Measurements from ENCODE around the gene CPN1. TPM values are rescaled to one million over a fixed set of nuclear protein-coding genes. Genes with fewer than 3 reads are reported as not detected.

Gene CPN1
- total RNA-seq, 1 donor from 2014 or later = not detected

- Mint-ChIP-seq H3K27me3 (ENCODE audit: unreplicated experiment) (peaks cover 7% of the 10 kb centered on the region), H3K9me3 (ENCODE audit: unreplicated experiment) (peaks cover 10% of the 10 kb centered on the region), H3K4me1 (ENCODE audit: low read depth, unreplicated experiment) (peaks cover 14% of the 10 kb centered on the region), H3K27ac (ENCODE audit: unreplicated experiment) (no peak overlapping the region), H3K36me3 (ENCODE audit: unreplicated experiment) (peaks cover 6% of the 10 kb centered on the region), H3K4me3 (ENCODE audit: unreplicated experiment) (no peak overlapping the region)
- DNase-seq = no peak
- TF ChIP-seq, protein P1, sequence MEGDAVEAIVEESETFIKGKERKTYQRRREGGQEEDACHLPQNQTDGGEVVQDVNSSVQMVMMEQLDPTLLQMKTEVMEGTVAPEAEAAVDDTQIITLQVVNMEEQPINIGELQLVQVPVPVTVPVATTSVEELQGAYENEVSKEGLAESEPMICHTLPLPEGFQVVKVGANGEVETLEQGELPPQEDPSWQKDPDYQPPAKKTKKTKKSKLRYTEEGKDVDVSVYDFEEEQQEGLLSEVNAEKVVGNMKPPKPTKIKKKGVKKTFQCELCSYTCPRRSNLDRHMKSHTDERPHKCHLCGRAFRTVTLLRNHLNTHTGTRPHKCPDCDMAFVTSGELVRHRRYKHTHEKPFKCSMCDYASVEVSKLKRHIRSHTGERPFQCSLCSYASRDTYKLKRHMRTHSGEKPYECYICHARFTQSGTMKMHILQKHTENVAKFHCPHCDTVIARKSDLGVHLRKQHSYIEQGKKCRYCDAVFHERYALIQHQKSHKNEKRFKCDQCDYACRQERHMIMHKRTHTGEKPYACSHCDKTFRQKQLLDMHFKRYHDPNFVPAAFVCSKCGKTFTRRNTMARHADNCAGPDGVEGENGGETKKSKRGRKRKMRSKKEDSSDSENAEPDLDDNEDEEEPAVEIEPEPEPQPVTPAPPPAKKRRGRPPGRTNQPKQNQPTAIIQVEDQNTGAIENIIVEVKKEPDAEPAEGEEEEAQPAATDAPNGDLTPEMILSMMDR (IDR thresholded peaks at IDR 0.05; ENCODE audit: partially characterized antibody, unreplicated experiment) = no peak
These were observed 54.3 kb downstream of the CPN1 start for GRCh38 chr10:100027416-100027815.

DNA sequence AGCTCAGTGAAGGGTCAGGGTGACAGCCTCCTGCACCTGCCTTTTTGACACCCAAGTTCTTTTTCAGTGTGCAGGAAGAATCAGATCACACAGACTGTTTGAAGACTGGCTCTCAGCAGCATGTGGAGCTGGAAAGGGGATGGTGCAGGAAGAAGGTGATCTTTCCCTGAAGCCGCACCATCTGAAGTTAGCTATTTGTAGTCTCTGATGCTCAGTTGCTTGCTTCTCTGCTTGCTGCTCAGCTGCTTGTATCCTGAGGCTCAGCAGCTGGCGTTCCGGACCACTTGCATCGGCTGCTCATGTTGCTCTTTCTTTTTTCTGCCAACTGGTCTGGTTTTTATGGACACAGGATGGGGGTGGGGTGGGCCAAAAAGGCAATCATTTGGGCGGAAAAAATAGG, 56.1 kb downstream of the CPN1 start:
- Mint-ChIP-seq H3K9me3 (ENCODE audit: unreplicated experiment) (peaks cover 10% of the 10 kb centered on the region), H3K27ac (ENCODE audit: unreplicated experiment) (peak overlapping the region; percentile 82), H3K36me3 (ENCODE audit: unreplicated experiment) (peaks cover 6% of the 10 kb centered on the region), H3K27me3 (ENCODE audit: unreplicated experiment) (peaks cover 7% of the 10 kb centered on the region), H3K4me3 (ENCODE audit: unreplicated experiment) (peak overlapping the region; percentile 70), H3K4me1 (ENCODE audit: low read depth, unreplicated experiment) (peaks cover 14% of the 10 kb centered on the region)
- DNase-seq = peak; percentile 39
- TF ChIP-seq, protein P1 (IDR thresholded peaks at IDR 0.05; ENCODE audit: partially characterized antibody, unreplicated experiment) = no peak

- DNase-seq = no peak
- Mint-ChIP-seq H3K4me3 (ENCODE audit: unreplicated experiment) (no peak overlapping the region), H3K4me1 (ENCODE audit: low read depth, unreplicated experiment) (peaks cover 21% of the 10 kb centered on the region), H3K27me3 (ENCODE audit: unreplicated experiment) (peaks cover 7% of the 10 kb centered on the region), H3K27ac (ENCODE audit: unreplicated experiment) (peak overlapping the region; percentile 82), H3K9me3 (ENCODE audit: unreplicated experiment) (peaks cover 10% of the 10 kb centered on the region), H3K36me3 (ENCODE audit: unreplicated experiment) (peaks cover 6% of the 10 kb centered on the region)
- TF ChIP-seq, protein P1 (IDR thresholded peaks at IDR 0.05; ENCODE audit: partially characterized antibody, unreplicated experiment) = no peak
These were observed 56.9 kb downstream of the CPN1 start for GRCh38 chr10:100024748-100025147.

- Mint-ChIP-seq H3K4me3 (ENCODE audit: unreplicated experiment) (no peak overlapping the region), H3K27ac (ENCODE audit: unreplicated experiment) (no peak overlapping the region), H3K36me3 (ENCODE audit: unreplicated experiment) (no peaks in the 10 kb centered on the region), H3K4me1 (ENCODE audit: low read depth, unreplicated experiment) (peaks cover 21% of the 10 kb centered on the region), H3K9me3 (ENCODE audit: unreplicated experiment) (peaks cover 7% of the 10 kb centered on the region), H3K27me3 (ENCODE audit: unreplicated experiment) (peaks cover 4% of the 10 kb centered on the region)
- TF ChIP-seq, protein P1 (IDR thresholded peaks at IDR 0.05; ENCODE audit: partially characterized antibody, unreplicated experiment) = no peak
- DNase-seq = no peak
These were observed 59.3 kb downstream of the CPN1 start for GRCh38 chr10:100022403-100022802.

DNA sequence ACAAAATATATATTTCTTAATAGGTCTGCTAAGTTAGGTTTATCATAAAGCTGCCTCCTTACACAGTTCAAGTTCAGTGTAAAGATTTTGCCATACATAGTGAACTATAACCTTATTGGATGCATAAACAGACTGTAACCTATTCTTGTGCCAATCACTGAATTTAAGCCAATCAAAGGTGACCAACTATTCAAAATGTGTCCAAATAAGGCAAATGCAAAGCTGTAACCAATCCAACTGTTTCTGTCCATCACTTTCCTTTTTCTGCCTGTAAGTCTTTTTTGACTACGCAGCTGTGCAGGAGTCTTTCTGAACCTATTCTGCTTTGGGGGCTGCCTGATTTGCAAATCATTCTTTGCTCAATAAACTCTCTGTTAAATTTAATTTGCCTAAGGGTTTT, 60.3 kb downstream of the CPN1 start:
- TF ChIP-seq, protein P1 (IDR thresholded peaks at IDR 0.05; ENCODE audit: partially characterized antibody, unreplicated experiment) = no peak
- Mint-ChIP-seq H3K4me1 (ENCODE audit: low read depth, unreplicated experiment) (peaks cover 19% of the 10 kb centered on the region), H3K36me3 (ENCODE audit: unreplicated experiment) (no peaks in the 10 kb centered on the region), H3K27ac (ENCODE audit: unreplicated experiment) (no peak overlapping the region), H3K27me3 (ENCODE audit: unreplicated experiment) (peaks cover 4% of the 10 kb centered on the region), H3K9me3 (ENCODE audit: unreplicated experiment) (peaks cover 7% of the 10 kb centered on the region), H3K4me3 (ENCODE audit: unreplicated experiment) (no peak overlapping the region)
- no peak for DNase-seq
